T-helper 1 cell treated with Interleukin-12 subunit alpha and Interleukin-12 subunit beta and Interleukin-4 antibody, amounts not matched to agents 30 ng/mL and 1 ng/mL, for 36 hours (primary cell): ENCODE results near the gene LY6G6F. TPM values are rescaled to one million over a fixed set of nuclear protein-coding genes. Genes with fewer than 3 reads are reported as not detected.

Source experiments
- intact Hi-C: fragments of 100-400 bp; cut with micrococcal nuclease; formaldehyde crosslinking; loops from one replicate; pipeline ENCODE4 v1.15.1; 2024
- total RNA-seq: library from RNA; stranded (reverse); gene quantifications from 2 replicates; pipeline ENCODE4 v1.2.3, GENCODE V29; 2022

Gene LY6G6F
- total RNA-seq: not detected in 2 replicates

- intact Hi-C loops: no loop called here
Measured at GRCh38 chr6:31706599-31706998, at the start of gene LY6G6F. LY6G6F (plus strand) TSS chr6:31706866; CDS start chr6:31706907, 41 bp downstream.

GRCh38 chr6:31657406-31658157, 49.1 kb upstream of the LY6G6F start:
- intact Hi-C loops: no loop called here

- intact Hi-C loops: no loop called here
Measured at GRCh38 chr6:31658158-31658688, 48.4 kb upstream of the LY6G6F start.

GRCh38 chr6:31658983-31659648, 47.5 kb upstream of the LY6G6F start:
- intact Hi-C loops: no loop called here

GRCh38 chr6:31659649-31660380, 46.9 kb upstream of the LY6G6F start:
- intact Hi-C loops: loop anchor here (1.0 to 10.0 kb wide), 3 partner anchors 8 to 1755 kb away; partner anchors contain the start of genes BAG6, CUTA, PHF1 and PSMB9

- intact Hi-C loops: loop anchor here (1.0 to 10.0 kb wide), 3 partner anchors 8 to 1754 kb away; partner anchors contain the start of genes BAG6, CUTA, PHF1 and PSMB9
Measured at GRCh38 chr6:31660381-31661261, 46.0 kb upstream of the LY6G6F start, which contains the start of gene C6orf47. C6orf47 (minus strand) TSS chr6:31660778; CDS start chr6:31659947, 831 bp downstream.

GRCh38 chr6:31661262-31662123, 45.2 kb upstream of the LY6G6F start:
- intact Hi-C loops: loop anchor here (10.0 kb wide), 2 partner anchors 1193 to 1753 kb away; partner anchors contain the start of genes CUTA, PHF1, PSMB9 and TAP1

- intact Hi-C loops: loop anchor here (10.0 kb wide), 2 partner anchors 1193 to 1753 kb away; partner anchors contain the start of genes CUTA, PHF1, PSMB9 and TAP1
Measured at GRCh38 chr6:31662124-31662723, 44.4 kb upstream of the LY6G6F start.

GRCh38 chr6:31663126-31663960, 43.3 kb upstream of the LY6G6F start:
- intact Hi-C loops: loop anchor here (10.0 kb wide), 2 partner anchors 1191 to 1751 kb away; partner anchors contain the start of genes CUTA, PHF1, PSMB9 and TAP1

- intact Hi-C loops: loop anchor here (2.0 to 10.0 kb wide), 4 partner anchors 171 to 1751 kb away; partner anchors contain the start of genes ATF6B, CUTA, PHF1 and PSMB9
Measured at GRCh38 chr6:31663961-31664789, 42.5 kb upstream of the LY6G6F start.

- intact Hi-C loops: loop anchor here (1.0 to 10.0 kb wide), 20 partner anchors 13 to 1750 kb away; partner anchors contain the start of genes ABCF1, ABHD16A, AGPAT1 and ATF6B
Measured at GRCh38 chr6:31664790-31665500, 41.7 kb upstream of the LY6G6F start, which contains the start of gene GPANK1. GPANK1 (minus strand) TSS chr6:31664997; CDS start chr6:31664478, 519 bp downstream.

- intact Hi-C loops: loop anchor here (1.0 to 10.0 kb wide), 20 partner anchors 13 to 1749 kb away; partner anchors contain the start of genes ABCF1, ABHD16A, AGPAT1 and ATF6B
Measured at GRCh38 chr6:31665501-31666336, 40.9 kb upstream of the LY6G6F start, which contains the start of gene CSNK2B. CSNK2B (plus strand) TSS chr6:31666080; CDS start chr6:31666832, 752 bp downstream.

- intact Hi-C loops: loop anchor here (5.0 to 10.0 kb wide), 5 partner anchors 511 to 1748 kb away; partner anchors contain the start of genes ABCF1, AGPAT1, CUTA and MDC1
Measured at GRCh38 chr6:31666337-31666965, 40.2 kb upstream of the LY6G6F start.

GRCh38 chr6:31669676-31670075, 37.0 kb upstream of the LY6G6F start, which contains the start of gene LY6G5B:
LY6G5B (plus strand) TSS chr6:31669976; CDS start chr6:31670951, 975 bp downstream.
- intact Hi-C loops: loop anchor here (5.0 to 10.0 kb wide), 5 partner anchors 508 to 1745 kb away; partner anchors contain the start of genes ABCF1, AGPAT1, CUTA and MDC1
